Stomach (tissue), 9 donors: ENCODE measurements around the gene TLK1. TPM values are rescaled to one million over a fixed set of nuclear protein-coding genes. Genes with fewer than 3 reads are reported as not detected.

Experiments used
- DNase-seq, 2 donors: peaks; one replicate each; pipeline versions ENCODE4 v3.0.0 to v3.0.0-alpha.2; 2013 to 2019
- H3K27ac ChIP-seq, 5 donors: fragments of 200-600 bp in 4 of 5; sonication (generic) in 4 of 5; one replicate each; pipeline ENCODE4 v1.5.1; 2013 to 2019; ENCODE audit warnings: mild to moderate bottlenecking in 1 of 5, moderate library complexity in 1 of 5
- H3K27me3 ChIP-seq, 3 donors: fragments of 200-600 bp; sonication (generic); one replicate each; pipeline ENCODE4 v1.5.1; 2017 to 2019; ENCODE audit warnings: mixed run types in 1 of 3
- H3K36me3 ChIP-seq, 4 donors: fragments of 200-600 bp; sonication (generic); 1 replicate in 3 of 4; 2 replicates in 1 of 4; pipeline ENCODE4 v1.5.1; 2016 to 2019
- H3K4me1 ChIP-seq, 4 donors: fragments of 200-600 bp; sonication (generic); one replicate each; pipeline ENCODE4 v1.5.1; 2016 to 2019
- H3K4me3 ChIP-seq, 4 donors: fragments of 200-600 bp; sonication (generic) in 3 of 4; one replicate each; pipeline ENCODE4 v1.5.1; 2016 to 2019; ENCODE audit warnings: mild to moderate bottlenecking in 1 of 4
- H3K9me3 ChIP-seq, 4 donors: fragments of 200-600 bp; sonication (generic); one replicate each; pipeline ENCODE4 v1.5.1; 2016 to 2019
- CTCF ChIP-seq, 7 experiments: fragments of 450-650 bp in 4 of 7; fragments of 200-600 bp in 3 of 7; sonication (generic) in 3 of 7; IDR thresholded peaks; one replicate each; pipeline ENCODE4 v1.5.1; 2016 to 2019; ENCODE audit warnings: antibody characterized with exemption in 7 of 7, control low read depth in 2 of 7, mild to moderate bottlenecking in 1 of 7
- EP300 ChIP-seq: sonication (generic); formaldehyde crosslinking; IDR thresholded peaks from one replicate; pipeline ENCODE4 v1.6.1; 2017; ENCODE audit warnings: antibody characterized with exemption
- POLR2A ChIP-seq, 4 donors: fragments of 450-650 bp; IDR thresholded peaks; one replicate each; pipeline ENCODE4 v1.6.1; 2016; ENCODE audit warnings: antibody characterized with exemption in 4 of 4, control low read depth in 2 of 4, mild to moderate bottlenecking in 1 of 4, moderate library complexity in 1 of 4
- POLR2AphosphoS5 ChIP-seq, 3 donors: sonication (generic); formaldehyde crosslinking; IDR thresholded peaks; one replicate each; pipeline ENCODE4 v1.6.1; 2016; ENCODE audit warnings: antibody characterized with exemption in 3 of 3
- WGBS, 5 donors: extraction: QIAGEN DNeasy Blood & Tissue Kit in 3 of 5; methylation state at CpG; one replicate each; pipeline versions ENCODE4 v1.1.5 to v1.1.7; 2013 to 2018; 5-methylcytosine and 5-hydroxymethylcytosine counted together
- intact Hi-C: fragments of 100-400 bp; cut with DNase I; formaldehyde crosslinking; loops from one replicate; pipeline ENCODE4 v1.15.1; 2023; ENCODE audit warnings: low total_unique reads
- polyA plus RNA-seq, 3 donors: library from polyadenylated mRNA; stranded (reverse); fragments of 200-250 nt; gene quantifications; one replicate each; pipeline ENCODE4 v1.2.3, GENCODE V29; 2013
- total RNA-seq, 5 donors: library from RNA; depleted of rRNA; stranded (reverse); fragments of >200 nt; gene quantifications; one replicate each; pipeline versions ENCODE4 v1.1.0 to v1.2.3, GENCODE V29; 2014 to 2016
- donor health status: healthy with polysubstance abuse.
- donor health status: Bipolar disorder and iron deficiency.
- donor health status: healthy.

Gene TLK1
- total and polyA plus RNA-seq, 8 donors = 10.1 to 135 (median 14.4) TPM

DNA sequence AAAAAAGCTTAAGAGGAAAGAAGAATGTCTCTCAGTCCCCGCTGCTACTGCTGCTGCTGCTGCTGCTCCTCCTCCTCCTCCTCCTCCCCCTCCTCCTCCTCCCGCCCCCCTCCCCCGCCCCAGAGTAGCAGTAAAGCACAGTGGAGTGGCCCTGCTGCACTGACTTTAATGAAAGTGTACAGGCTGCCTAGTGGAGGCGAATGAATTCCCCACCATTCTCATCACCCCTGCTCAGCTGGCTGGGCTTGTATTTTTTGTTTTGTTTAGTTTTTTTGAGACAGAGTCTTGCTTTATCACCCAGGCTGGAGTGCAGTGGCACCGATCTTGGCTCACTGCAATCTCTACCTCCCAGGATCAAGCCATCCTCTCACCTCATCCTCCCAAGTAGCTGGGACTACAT, 197.3 kb downstream of the TLK1 start:
- Histone ChIP-seq H3K27me3 (no peaks in the 10 kb centered on the region), H3K27ac (no peak overlapping the region), H3K4me1 (no peaks in the 10 kb centered on the region), H3K4me3 (no peak overlapping the region), H3K9me3 (no peaks in the 10 kb centered on the region), H3K36me3 (peaks cover 66 to 100% (median 97%) of the 10 kb centered on the region in 4 donors)
- WGBS, 5 donors = 77 to 89% (median 83%) methylated on average over 4 to 5 of the region's 5 CpGs
- no peak for DNase-seq
- intact Hi-C loops = no loop called here
- TF ChIP-seq EP300 (no peak), POLR2A (IDR thresholded peaks at IDR 0.05) (no peak), POLR2AphosphoS5 (IDR thresholded peaks at IDR 0.05) (no peak), CTCF (IDR thresholded peaks at IDR 0.05) (no peak)

DNA sequence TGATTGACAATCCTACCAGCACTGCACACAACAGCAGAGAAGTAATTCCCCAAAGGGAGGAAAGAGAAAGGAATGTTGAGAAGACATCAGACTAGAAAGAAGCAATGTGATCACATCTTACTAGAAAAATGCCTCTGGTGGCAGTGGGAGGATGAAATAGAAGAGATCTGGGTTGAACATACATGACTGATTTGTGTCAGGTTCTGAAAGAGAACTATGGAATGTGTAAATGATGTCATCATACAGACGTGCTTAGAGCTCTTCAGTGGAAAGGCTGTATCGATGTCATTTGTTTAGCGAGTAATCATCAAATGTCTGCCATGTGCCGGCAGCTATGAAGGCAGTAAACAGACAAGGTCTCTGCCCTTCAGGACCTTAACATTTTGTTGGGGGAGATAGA, 206.8 kb downstream of the TLK1 start:
- DNase-seq = no peak
- WGBS, 5 donors = 67 to 80% (median 73%) methylated on average over 4 of the region's 4 CpGs
- Histone ChIP-seq H3K27ac (no peak overlapping the region), H3K4me3 (no peak overlapping the region), H3K4me1 (peaks cover 0 to under 1% (median 0%) of the 10 kb centered on the region in 4 donors), H3K9me3 (no peaks in the 10 kb centered on the region), H3K36me3 (peaks cover 88 to 100% (median 97%) of the 10 kb centered on the region in 4 donors), H3K27me3 (no peaks in the 10 kb centered on the region)
- no peak for TF ChIP-seq POLR2A (IDR thresholded peaks at IDR 0.05)
- no peak for TF ChIP-seq EP300
- no peak for TF ChIP-seq CTCF (IDR thresholded peaks at IDR 0.05)
- TF ChIP-seq POLR2AphosphoS5 (IDR thresholded peaks at IDR 0.05) = no peak
- intact Hi-C loops = no loop called here

DNA sequence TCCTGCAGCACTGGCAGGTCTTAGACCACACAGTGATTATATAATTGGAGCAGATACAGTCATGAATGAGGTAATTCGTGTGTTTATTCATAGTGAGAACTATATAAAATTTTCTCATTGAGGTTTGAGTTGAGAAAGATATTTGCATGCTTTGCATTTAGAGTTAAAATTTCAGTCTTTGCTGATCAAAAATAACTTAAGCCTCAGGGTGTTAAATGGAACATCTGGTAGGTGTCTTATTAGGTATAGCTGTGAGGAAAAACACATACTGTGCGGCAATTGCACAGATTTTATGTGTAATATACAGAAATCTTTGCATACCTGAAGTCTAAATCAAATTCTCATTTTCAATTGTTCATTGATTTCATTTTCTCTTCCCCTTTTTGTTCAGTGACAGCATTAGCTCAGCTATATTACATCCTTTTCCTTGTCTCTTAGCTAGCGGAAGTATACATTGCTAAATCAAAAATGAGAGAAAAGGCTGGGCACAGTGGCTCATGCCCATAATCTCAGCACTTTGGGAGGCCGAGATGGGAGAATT, 210.4 kb downstream of the TLK1 start:
- Histone ChIP-seq H3K27me3 (no peaks in the 10 kb centered on the region), H3K4me1 (peaks cover 0 to 15% (median 5%) of the 10 kb centered on the region in 4 donors), H3K4me3 (no peak overlapping the region), H3K27ac (no peak overlapping the region), H3K9me3 (no peaks in the 10 kb centered on the region), H3K36me3 (peaks cover 58 to 65% (median 61%) of the 10 kb centered on the region in 4 donors)
- intact Hi-C loops = no loop called here
- TF ChIP-seq CTCF (IDR thresholded peaks at IDR 0.05) (no peak), EP300 (no peak), POLR2A (IDR thresholded peaks at IDR 0.05) (no peak), POLR2AphosphoS5 (IDR thresholded peaks at IDR 0.05) (no peak)
- 86 to 93% (median 92%) methylated on average over 4 of the region's 4 CpGs for WGBS, 5 donors
- no peak for DNase-seq

DNA sequence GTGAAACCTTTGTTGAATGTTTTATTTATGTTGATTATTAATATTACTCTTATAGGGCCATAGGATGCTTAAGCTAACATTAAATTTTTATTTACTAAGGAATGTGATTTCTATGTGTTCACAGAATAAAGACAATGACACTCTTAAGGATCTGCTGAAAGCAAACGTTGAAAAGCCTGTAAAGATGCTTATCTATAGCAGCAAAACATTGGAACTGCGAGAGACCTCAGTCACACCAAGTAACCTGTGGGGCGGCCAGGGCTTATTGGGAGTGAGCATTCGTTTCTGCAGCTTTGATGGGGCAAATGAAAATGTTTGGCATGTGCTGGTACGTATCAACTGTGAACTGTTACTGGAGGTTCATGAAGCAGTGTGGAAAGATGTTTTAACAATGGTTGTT, 211.3 kb downstream of the TLK1 start:
- Histone ChIP-seq H3K27ac (no peak overlapping the region), H3K27me3 (no peaks in the 10 kb centered on the region), H3K36me3 (peaks cover 49 to 56% (median 52%) of the 10 kb centered on the region in 4 donors), H3K4me1 (peaks cover 0 to 24% (median 10%) of the 10 kb centered on the region in 4 donors), H3K4me3 (no peak overlapping the region), H3K9me3 (no peaks in the 10 kb centered on the region)
- WGBS, 5 donors = 74 to 82% (median 78%) methylated on average over 5 of the region's 5 CpGs
- no peak for DNase-seq
- no peak for TF ChIP-seq CTCF (IDR thresholded peaks at IDR 0.05)
- no peak for TF ChIP-seq EP300
- TF ChIP-seq POLR2A (IDR thresholded peaks at IDR 0.05) = no peak
- TF ChIP-seq POLR2AphosphoS5 (IDR thresholded peaks at IDR 0.05) = no peak
- intact Hi-C loops = no loop called here
